GM21423 (cell line): ENCODE measurements around the gene NXPH4.

Source experiments
- ATAC-seq: cut with Tn5 transposase; IDR thresholded peaks from one replicate; pipeline ENCODE4 v1.9.1; 2021; ENCODE audit warnings: mild to moderate bottlenecking, moderate library complexity; ENCODE audit not compliant: unreplicated experiment

The NXPH4 gene

GRCh38 chr12:57241402-57242310 lies 25.1 kb downstream of the NXPH4 start:
- ATAC-seq: no peak

DNA sequence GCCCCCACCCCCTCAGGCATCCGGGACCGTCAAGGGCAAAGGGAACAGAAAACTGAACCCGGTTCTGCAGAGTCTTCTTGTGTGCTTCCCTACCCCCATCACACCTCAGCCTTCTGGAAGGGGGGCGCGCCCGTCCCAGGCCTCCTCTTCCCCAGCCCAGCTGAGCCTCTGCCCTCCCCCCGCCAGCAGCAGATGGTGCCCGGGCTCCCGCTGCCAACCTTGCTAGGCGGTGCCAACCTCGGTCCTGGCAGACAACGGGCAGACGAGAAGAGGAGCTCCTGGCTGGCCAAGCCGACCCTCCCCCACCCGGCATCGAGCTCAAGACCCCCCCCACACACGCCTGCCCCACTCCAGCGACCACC lies 25.7 kb downstream of the NXPH4 start:
- ATAC-seq: no peak

DNA sequence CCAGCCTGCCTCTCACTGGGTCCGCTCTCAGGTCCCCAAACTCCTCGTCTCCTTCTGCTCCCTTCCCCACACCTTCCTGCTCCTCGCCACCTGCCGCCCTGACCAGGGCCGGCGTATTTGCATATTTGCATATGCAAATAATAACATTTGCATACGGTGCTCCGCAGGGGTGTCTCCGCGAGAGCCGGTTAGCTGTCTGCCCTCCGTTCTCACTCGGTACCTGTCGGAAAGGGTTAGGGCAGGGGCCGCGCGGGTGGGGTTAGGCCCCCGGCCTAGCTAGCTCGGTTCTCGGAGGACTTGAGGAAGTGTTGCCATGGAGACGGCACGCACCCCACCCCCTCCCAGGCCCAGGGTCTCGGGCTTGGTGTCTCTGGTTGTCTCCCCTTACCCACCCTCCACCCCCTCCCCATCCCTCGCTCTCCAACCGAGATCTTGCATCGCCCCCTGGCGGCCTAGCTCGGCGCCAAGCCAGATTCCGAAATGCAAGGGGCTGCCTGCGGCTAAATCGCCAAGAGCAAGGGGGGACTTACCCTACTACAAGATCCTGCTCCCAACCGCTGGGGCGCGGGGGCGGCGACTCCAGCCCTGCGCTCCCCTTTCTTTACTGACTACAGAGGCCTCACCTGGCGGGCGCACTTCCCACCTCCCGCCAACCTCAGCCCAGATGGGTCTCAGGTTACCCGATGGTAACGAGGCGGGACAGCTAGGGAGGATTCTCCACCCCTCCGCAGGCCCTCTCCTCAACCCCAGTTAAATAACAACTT lies 26.3 kb downstream of the NXPH4 start:
- peak; percentile 44 for ATAC-seq

DNA sequence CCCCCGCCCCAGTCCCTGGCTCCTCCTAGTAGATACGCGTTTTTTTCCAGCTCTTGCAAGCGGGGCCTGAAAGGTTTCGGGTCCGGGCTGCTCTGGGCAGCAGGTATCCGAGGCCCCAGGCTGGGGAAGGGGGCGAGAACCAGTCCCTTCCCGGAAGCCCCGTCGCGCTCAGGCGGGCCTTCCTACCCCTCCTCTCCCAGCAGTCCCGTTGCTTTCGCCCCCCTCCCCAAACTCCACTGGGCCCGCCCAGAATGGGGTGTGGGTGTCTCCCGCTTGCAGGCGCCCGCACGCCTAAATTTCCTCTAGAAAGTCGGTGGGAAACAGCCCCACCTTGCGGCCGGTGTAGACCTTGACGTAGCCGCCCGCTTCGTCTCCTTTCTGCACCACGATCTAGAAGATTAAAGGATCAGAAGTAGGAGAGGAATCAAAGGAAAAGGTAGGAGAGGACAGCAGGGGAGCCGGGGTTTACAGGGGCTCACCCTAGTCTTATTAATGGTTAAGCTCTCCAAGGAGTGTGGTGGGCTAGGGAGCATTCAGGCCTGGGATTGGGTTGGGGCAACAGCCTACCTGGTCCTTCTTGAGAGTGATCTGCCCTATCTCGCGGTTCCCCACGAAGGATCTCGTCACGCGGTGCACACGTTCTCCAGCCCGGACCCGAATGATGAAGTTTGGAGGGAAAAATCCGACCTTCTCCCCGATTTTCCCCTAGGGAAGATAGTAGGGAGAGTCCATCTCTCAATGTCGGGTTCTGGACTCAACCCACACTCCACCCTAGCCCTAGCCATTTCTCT lies 27.1 kb downstream of the NXPH4 start:
- ATAC-seq: no peak

DNA sequence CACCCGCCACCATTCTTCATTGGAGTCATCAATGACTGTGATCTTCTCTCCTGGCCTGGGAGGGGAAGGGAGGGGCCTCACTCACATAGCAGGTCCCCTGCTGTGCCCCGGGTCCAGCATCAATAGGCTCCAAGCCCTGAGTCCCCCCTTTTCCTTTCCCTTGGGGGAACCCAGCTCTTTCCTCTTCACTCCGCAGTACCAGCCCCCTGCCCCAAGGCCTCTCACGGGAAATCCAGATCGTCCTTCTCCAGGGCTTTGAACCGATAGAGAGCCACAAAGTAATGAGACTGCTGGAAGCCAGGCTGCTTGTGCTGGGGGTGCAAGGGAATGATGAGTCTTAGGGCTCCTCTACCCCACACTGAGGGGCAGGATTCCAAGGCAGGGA lies 27.7 kb downstream of the NXPH4 start:
- ATAC-seq: no peak

DNA sequence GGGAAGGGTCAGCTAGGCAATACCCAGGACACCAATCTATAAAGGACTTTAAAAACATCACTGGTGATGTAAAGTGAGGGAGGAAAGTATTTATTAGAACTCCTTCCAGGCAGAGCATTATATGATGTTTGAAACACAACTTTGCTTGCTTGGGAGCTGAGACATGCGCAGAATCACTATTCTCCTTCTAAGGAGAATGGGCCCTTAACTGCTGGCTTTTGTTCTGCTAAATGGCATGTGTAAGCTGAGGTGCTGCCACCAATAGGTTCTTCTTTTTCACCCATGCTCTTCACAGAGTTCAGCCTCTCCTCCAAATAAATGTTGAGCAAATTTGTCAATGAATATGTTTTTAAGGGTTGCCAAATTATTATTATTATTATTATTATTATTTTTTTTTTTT lies 30.4 kb downstream of the NXPH4 start:
- ATAC-seq: no peak

DNA sequence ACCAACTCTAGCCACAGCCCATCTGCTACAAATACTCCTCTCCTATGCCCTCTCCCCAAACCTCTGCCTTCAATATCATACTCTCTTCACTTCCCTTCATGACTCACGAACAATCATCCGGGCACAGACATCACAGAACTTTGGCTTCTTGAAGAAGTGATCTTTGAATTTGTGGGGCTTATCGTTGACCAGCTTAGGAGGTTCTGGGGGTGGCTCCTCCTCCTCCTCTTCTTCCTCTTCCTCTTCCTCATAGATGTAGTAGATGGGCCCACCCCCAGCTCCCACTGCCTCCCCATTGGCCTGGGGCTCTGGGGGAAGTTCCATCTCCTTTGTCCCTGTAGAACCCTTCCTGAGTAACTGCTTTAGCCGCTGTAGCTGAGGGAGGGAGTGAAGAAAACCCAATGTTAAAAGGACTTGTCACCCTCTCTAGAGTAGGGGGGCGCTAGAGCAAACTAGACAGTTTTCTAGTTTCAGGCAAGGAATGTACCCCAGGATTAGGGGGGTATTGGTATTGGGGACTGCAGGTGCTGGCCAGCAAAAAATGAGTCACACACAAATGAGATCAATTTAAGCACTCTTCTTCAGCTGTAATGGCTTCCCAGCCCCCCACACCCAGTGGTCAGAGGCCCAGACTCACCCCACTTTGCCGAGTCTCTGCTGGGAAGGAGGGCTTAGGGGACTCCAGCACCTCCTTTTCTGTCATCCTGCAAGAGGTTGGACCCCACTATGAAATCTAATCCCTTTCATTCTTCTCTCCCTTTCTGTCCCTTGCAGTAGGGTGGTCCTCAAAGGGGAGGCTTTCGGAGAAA lies 32.5 kb downstream of the NXPH4 start:
- ATAC-seq: no peak

DNA sequence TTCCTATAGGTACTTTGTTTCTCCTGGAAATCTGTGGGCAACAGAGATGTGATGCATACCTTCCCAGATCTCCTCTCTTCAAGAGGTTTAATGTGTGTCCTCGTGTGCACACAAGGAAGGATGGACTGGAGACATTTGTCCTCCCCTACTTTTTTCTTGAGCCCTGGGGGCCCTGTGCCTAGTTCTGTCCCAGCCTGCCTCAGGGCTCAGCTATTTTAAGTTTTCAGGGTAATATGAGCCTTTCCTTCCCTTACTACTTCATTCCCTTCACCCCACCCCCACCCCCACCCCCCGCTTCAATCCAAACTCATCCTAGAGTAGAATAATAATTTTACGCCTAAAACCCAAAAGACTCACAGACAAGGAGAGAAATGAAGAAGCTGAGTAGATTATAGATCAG lies 33.9 kb downstream of the NXPH4 start:
- ATAC-seq: no peak

GRCh38 chr12:57250956-57251355 lies 34.4 kb downstream of the NXPH4 start, which contains the start of gene STAC3:
STAC3 (minus strand) TSS chr12:57251187; CDS start chr12:57249636, 1,551 bp downstream.
- no peak for ATAC-seq

DNA sequence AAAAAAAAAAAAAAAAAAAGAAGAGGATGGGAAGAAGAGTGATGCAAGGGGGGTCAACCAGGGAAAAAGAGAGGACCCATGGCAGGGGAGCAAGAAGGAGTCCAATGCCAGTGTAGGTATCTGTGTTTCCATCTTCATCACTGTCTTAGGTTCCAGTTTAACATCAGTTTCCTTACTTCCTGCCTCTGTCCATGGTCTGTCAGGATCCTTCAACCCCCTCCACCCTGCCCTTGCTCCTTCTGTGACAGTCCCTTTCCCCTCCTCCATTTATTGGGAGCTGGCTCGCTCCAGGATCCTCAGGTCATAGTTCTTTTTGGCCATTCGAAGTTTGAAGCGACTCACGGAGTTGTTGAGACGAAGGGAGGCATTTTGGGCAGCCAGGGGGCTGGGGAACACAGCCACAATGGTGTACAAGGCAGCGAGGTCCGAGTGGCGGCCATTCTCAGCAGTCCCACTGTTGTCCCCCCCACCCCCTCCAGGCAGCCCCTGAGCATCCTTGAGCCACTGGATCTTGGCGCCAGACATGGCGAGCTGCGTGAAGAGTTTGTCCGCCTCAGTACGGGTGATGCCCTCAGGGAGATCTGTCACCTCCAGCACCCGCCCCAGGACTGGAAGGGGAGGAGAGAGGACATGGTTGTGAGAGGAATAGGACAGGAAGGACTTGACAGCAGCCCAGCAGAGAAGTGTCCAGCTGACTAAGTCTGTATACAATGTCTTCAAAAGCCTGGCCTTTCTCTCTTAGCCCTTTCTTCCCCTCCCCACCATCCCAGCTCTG lies 38.1 kb downstream of the NXPH4 start:
- ATAC-seq: no peak

GRCh38 chr12:57255916-57256315 lies 39.3 kb downstream of the NXPH4 start:
- ATAC-seq: no peak

DNA sequence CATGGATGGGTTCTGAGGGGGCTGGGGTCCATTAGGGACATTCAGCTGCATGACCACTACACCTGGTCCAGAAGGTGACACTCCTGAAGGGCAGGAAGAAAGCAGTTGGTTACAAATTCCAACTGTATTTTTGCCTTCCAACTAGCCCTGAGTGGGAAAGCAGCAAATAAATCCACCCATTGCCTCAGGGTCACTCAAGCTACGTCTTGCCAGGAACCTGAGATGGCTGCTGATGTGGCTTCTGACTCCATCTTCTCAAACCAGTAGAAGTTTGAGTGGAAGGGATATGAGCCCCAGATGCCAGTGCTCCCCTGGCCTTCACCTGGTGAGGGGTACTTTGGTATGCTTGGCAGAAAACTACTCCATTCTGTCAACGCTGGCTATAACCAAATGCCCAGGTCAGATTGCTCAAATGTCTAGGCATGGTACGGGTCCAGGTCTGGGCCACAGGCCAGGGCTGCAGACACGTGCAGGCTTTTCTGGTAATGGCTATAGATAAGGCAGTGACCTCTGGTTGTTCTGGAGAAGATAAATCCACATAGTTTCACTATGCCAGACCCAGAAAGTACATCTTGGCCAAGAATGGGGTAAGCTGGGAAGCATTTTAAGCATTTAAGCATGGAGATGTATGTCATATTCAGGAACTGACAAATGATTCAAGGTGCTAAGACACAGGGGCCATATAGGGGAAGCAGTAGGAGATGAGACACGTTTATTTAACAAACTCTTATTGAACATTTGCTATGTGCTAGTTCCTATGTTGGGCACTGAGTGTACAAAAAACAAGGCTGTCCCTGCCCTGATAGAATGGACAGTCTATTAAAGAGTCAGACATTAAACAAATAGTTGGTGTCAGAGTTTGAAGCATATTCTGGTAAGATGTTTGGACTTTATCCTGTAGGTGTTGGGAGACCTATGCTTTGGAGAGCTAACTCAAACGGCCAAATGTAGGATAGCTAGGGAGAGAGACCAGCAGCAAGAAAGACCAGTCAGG lies 42.7 kb downstream of the NXPH4 start:
- ATAC-seq: no peak

DNA sequence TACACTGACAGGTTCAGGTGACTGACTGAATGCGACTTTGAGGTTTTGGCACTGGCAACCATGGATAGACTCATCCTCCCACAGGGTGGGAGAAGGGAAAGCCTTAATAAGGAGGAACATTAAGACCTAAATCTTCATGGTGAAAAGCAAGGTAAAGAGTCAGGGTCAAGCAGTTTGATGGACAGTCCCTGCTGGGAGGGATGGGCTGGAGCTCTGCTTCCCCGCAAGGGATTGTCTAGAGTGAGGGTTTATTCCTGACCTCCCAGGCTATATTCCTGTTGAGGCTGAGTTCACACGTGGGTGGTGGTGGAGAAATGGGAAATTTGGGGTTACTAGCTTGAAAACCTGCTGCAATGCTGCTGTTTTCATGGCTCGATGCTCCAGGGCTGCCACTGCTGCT lies 43.8 kb downstream of the NXPH4 start:
- no peak for ATAC-seq

DNA sequence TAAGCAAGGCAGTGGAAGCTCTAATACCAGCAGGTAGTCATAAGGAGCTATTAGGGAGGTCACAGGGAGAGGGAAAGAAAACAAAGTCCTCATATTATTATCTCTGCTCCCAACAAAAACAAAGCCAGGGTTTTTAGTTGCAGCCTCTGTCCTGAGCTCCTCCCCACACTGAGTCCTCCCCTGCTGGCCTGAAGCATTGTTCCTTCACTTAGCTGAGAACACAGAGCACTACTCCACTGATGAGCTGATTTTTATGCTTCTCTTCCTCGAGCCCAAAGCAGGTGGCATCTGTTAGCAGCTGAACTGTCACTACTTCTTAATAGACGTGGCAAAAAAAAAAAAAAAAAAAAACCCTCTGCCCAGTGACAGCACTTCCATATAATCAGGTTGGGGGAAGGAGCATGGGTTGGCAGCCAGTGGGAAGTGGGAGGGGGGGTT lies 44.9 kb downstream of the NXPH4 start:
- ATAC-seq: no peak

- ATAC-seq: no peak
Observed at GRCh38 chr12:57262126-57262822, 45.7 kb downstream of the NXPH4 start.

DNA sequence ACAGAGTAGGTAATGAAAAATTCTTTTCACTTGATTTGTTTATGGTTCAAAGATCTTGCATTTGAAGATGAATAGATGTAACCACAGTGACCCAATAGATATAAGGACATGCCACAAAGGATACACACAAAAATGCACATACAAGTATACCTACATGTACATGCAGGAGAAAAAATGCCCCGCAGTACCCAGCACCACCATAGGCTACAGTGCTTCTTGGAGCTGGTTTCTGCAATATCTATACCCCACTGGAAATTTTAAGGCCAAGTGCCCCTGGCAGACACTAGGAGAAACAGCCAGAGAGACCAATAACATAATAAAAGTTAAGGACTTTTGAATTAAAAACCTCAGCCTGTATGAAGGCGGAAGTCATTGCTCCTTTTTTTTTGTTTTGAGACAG lies 46.5 kb downstream of the NXPH4 start:
- ATAC-seq: no peak

DNA sequence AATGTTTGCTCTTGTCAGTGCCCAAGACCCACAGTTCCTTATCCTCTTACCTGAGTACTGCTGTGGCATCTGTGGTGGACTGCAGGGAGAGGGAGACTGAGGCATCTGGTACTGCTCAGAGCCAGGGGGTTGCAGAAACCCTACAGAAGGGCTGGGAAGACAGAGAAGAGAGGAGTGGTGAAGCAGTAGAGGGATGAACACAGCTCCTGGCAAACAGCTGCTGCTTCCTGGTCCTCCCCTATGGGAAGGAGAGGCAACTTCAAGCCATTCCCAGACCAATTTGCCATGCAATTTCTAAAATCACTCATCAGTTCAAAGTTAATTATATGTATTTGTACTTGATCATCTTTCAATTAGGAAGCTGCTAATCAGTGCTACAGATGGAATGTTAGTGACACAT lies 50.1 kb downstream of the NXPH4 start:
- ATAC-seq: no peak

- no peak for ATAC-seq
Observed at GRCh38 chr12:57268264-57268663, 51.7 kb downstream of the NXPH4 start.
